HG03280 (cell line): ENCODE measurements around the gene ARHGAP21.
"Not testable (repeated sequence)": the region's sequence is repeated elsewhere in the genome, so short reads cannot be mapped to it uniquely, and the experiment has no call there.

ENCODE experiments used
- ATAC-seq: cut with Tn5 transposase; IDR thresholded peaks from one replicate; pipeline ENCODE4 v1.9.1; 2021; ENCODE audit warnings: mild to moderate bottlenecking, moderate library complexity; ENCODE audit not compliant: unreplicated experiment

ARHGAP21 gene

GRCh38 chr10:24643679-24644209 is 79.9 kb downstream of the ARHGAP21 start:
- ATAC-seq: no peak

GRCh38 chr10:24642921-24643678 is 80.6 kb downstream of the ARHGAP21 start:
- peak; percentile 78 for ATAC-seq

GRCh38 chr10:24639124-24639523 is 84.6 kb downstream of the ARHGAP21 start:
- no peak for ATAC-seq

GRCh38 chr10:24625778-24626177 is 97.9 kb downstream of the ARHGAP21 start:
- no peak for ATAC-seq

- ATAC-seq: no peak
Observed at GRCh38 chr10:24623383-24623782, 100.3 kb downstream of the ARHGAP21 start.

- ATAC-seq: no peak
Observed at GRCh38 chr10:24622781-24623301, 100.8 kb downstream of the ARHGAP21 start.

GRCh38 chr10:24621035-24621795 is 102.5 kb downstream of the ARHGAP21 start:
- ATAC-seq: not testable (repeated sequence)

GRCh38 chr10:24619994-24620310 is 103.7 kb downstream of the ARHGAP21 start:
- ATAC-seq: not testable (repeated sequence)

GRCh38 chr10:24619291-24619993 is 104.2 kb downstream of the ARHGAP21 start:
- not testable (repeated sequence) for ATAC-seq

GRCh38 chr10:24618401-24618800 is 105.3 kb downstream of the ARHGAP21 start:
- ATAC-seq: no peak

- peak; percentile 60 for ATAC-seq
Observed at GRCh38 chr10:24617771-24618396, 105.8 kb downstream of the ARHGAP21 start.

GRCh38 chr10:24616536-24616935 is 107.2 kb downstream of the ARHGAP21 start:
- no peak for ATAC-seq

- ATAC-seq: no peak
Observed at GRCh38 chr10:24606021-24606420, 117.7 kb downstream of the ARHGAP21 start.

GRCh38 chr10:24605141-24605540 is 118.5 kb downstream of the ARHGAP21 start:
- ATAC-seq: no peak

- ATAC-seq: no peak
Observed at GRCh38 chr10:24603333-24603732, 120.4 kb downstream of the ARHGAP21 start.

GRCh38 chr10:24597961-24598360 is 125.7 kb downstream of the ARHGAP21 start:
- no peak for ATAC-seq

- ATAC-seq: no peak
Observed at GRCh38 chr10:24597426-24597825, 126.3 kb downstream of the ARHGAP21 start.

GRCh38 chr10:24596217-24596930 is 127.3 kb downstream of the ARHGAP21 start:
- ATAC-seq: no peak

GRCh38 chr10:24590697-24591457 is 132.8 kb downstream of the ARHGAP21 start:
- no peak for ATAC-seq
